HG03108 (cell line): ENCODE results near the gene DDAH1.
"Not testable (repeated sequence)": the region's sequence is repeated elsewhere in the genome, so short reads cannot be mapped to it uniquely, and the experiment has no call there.

Experiments used
- ATAC-seq: cut with Tn5 transposase; IDR thresholded peaks from one replicate; pipeline ENCODE4 v1.9.1; 2021; ENCODE audit warnings: moderate library complexity; ENCODE audit not compliant: unreplicated experiment

The DDAH1 gene

DNA sequence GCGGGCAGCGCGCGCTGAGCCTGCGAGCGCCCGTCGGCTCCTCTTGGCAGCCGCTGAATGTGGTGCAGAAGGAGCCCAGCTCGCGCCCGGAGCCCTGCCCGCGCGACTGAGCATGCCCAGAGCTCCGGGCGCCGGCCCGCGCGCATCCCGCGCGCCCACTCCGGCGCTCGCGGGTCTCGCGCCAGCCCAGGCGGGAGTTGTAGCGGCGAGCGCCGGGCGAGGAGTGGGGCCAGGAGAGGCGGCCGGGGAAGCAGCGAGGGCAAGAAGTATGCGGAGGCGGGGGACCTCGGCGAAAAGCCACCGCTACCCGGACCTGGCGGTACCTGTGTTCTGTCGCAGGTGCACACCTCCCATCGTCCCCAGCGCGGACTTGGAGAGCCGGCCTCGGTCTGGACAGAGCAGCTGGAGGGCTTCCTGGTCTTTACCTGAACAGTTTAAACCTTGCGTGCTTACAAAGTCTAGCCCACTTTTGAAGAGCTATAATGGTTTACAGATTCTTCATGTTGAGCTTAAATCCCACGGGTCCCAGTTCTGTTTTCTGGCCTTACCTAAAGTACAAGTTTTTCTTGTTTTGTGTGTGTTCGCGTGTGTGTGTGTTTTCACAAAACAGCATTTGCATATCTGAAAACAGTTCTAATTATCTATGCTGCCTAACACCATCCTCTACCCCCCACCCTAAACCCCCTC is at the start of gene DDAH1:
Gene DDAH1, minus strand, starts transcription at position 61 of the 687 bp plus-strand sequence. CDS start 114 bp downstream, outside the sequence.
- peak; percentile 42 for ATAC-seq

DNA sequence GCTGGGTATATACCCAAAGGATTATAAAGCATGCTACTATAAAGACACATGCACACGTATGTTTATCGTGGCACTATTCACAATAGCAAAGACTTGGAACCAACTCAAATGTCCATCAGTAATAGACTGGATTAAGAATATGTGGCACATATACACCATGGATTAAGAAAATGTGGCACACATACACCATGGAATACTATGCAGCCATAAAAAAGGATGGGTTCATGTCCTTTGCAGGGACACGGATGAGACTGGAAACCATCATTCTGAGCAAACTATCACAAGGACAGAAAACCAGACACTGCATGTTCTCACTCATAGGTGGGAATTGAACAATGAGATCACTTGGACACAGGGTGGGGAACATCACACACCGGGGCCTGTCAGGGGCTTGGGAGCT is 49.0 kb upstream of the DDAH1 start:
- not testable (repeated sequence) for ATAC-seq

DNA sequence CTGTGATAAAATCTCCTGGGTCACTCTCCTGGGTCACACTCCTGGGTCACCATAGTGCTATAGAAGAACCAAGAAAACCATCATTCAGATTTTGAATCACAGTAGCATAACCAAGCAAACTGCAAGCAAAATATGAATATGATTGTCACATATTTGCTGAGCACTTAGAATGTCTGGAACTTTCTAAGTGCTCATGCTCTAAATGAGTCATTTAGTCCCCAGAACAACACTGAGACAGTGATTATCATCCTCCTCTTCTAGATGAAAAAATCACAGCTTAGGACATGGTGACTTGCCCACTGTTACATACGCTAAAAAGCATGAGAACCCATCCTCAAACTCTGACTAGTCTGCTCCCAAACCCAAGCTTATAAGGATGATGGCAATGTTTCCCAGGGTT is 39.5 kb upstream of the DDAH1 start:
- no peak for ATAC-seq

GRCh38 chr1:85502625-85503083 is 37.7 kb upstream of the DDAH1 start:
- no peak for ATAC-seq

- no peak for ATAC-seq
These were observed 37.2 kb upstream of the DDAH1 start for GRCh38 chr1:85502171-85502570.

DNA sequence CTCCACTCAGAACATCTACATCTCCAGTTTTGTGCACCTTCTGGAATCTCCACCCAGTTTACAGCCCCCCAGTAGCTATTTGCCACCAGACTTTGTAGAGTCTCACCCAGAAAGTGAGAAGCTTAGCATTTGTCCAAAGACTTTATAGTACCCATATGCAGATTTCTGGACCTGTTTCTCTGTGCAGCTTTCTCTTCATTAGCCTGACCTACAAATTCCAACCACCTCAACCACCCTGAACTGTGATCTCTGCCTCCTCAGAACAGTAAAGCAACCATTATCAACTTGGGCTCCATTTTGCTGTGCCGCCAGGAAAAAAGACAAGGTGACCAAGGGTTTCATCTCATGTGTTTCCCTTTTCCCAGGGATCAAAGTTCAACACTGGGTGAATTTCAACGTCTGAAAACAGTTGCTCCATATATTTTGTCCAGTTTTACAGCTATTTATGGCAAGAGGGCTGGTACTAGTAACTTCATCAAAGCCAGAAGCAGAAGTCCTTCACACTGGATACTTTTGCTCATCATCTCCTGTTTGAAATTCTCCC is 36.5 kb upstream of the DDAH1 start:
- no peak for ATAC-seq

- no peak for ATAC-seq
These were observed 32.1 kb upstream of the DDAH1 start for GRCh38 chr1:85496941-85497582.

GRCh38 chr1:85495556-85495955 is 30.6 kb upstream of the DDAH1 start:
- ATAC-seq = no peak

DNA sequence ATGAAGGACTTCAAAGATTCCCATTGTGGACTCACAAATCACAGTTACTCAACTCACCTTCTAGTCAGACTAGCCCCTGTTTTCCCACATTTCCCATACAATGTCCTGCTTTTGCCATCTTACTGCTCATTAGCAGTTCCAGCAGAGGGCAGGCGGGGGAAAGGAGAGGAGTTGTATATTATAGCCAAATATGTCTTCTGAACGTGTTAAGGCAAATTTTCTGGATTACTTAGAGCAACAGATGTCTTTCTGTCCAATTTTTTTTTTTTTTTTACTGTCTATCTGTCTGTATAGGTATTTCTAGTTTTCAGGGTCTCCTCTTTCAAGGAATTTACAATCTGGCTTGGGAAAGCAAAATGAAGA is 29.9 kb upstream of the DDAH1 start:
- ATAC-seq = no peak

- no peak for ATAC-seq
These were observed 29.3 kb upstream of the DDAH1 start for GRCh38 chr1:85494074-85494903.

DNA sequence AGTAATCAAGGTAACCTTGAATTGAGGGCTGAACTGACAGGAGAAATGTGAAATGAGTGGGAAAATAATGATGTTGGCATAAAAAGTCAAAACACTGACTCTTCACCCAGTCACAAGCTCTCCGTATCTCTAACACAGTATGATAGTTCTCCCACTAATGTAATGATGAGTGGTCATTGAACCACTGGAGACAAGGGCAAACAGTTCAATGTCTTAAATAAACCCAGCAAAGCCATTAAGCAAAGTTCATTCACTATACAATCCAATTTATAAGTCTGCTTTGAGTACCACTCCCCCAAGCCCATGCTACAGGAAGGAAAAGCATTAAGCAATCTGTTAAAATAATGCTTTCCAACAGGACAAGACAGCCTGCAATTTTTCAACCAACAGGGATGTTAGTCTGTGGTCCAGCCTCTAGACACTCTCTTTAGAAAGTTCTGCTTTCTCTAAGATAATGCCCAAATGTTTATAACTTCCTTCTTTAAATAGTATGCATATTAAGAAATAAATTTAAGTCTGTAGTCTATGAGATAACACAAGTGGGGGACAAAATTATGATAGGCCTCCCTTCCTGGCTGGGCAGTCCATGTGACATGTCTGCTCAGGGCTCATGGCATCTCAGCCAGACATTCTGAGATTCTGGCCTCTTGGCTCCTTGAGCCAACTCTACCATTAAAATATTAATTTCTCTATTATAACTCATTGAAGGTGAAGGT is 25.5 kb upstream of the DDAH1 start:
- ATAC-seq = no peak

DNA sequence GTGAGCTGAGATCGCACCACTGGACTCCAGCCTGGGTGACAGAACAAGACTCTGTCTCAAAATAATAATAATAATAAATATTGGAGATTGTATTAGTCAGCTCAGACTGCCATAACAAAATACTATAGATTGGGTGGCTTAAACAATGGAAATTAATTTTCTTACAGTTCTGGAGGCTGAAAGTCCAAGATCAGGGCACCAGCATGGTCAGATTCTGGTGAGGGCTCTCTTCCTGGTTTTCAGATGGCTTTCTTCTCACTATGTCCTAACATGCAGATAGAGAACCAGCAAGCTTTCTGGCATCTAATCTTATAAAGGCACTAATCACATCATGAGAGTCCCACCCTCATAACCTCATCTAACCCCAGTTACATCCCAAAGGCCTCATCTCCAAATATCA is 23.2 kb upstream of the DDAH1 start:
- no peak for ATAC-seq

DNA sequence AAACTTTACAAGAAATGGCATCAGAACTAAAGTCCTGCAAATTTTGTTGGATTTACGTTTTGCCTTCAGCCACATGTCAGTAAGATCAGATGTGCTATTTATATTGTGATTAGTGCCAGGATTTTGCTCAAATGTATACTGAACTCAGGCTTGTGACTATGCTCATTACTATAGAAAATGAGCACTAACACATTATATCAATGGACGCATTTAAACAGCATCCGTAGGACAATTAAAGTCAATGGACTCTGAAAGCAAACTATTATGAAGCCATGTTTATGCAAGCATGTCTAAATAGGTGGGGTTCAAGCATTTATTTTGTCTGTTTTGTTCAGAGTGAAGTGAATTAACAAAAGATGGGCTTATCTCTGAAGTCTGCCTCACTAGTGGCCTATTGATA is 20.6 kb upstream of the DDAH1 start:
- ATAC-seq = no peak

GRCh38 chr1:85484716-85485115 is 19.8 kb upstream of the DDAH1 start:
- no peak for ATAC-seq

- ATAC-seq = no peak
These were observed 19.3 kb upstream of the DDAH1 start for GRCh38 chr1:85484264-85484663.

GRCh38 chr1:85481688-85482087 is 16.7 kb upstream of the DDAH1 start:
- no peak for ATAC-seq

DNA sequence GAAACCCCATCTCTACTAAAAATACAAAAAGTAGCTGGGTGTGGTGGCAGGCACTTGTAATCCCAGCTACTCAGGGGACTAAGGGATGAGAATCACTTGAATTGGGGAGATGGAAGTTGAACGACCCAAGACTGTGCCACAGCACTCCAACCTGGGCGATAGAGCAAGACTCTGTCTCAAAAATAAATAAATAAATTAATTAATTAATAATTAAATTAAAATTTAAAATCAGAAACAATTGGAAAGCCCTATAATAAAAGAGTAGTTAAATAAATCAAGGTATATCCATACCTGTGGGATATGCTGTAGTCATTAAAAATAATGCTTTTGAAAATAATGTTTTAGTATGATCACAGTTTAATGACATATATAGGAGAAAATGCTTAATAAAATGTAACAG is 15.6 kb upstream of the DDAH1 start:
- no peak for ATAC-seq

- ATAC-seq = no peak
These were observed 14.5 kb upstream of the DDAH1 start for GRCh38 chr1:85479491-85479890.

- ATAC-seq = no peak
These were observed 13.4 kb upstream of the DDAH1 start for GRCh38 chr1:85478366-85478765.

- ATAC-seq = no peak
These were observed 10.1 kb upstream of the DDAH1 start for GRCh38 chr1:85475055-85475454.

GRCh38 chr1:85473390-85473789 is 8.4 kb upstream of the DDAH1 start:
- no peak for ATAC-seq
